Osteocyte (in vitro differentiated cells): Measurements from ENCODE around the gene SLC25A10. TPM values are rescaled to one million over a fixed set of nuclear protein-coding genes. Genes with fewer than 3 reads are reported as not detected.

Source experiments
- DNase-seq: peaks from one replicate; pipeline ENCODE4 v3.0.0; 2021; ENCODE audit warnings: mixed read lengths; ENCODE audit not compliant: unreplicated experiment; ENCODE audit errors: extremely low spot score
- H3K27ac Mint-ChIP-seq: one replicate; pipeline ENCODE4 v1.8.0; 2021; ENCODE audit warnings: mild to moderate bottlenecking, mixed read lengths; ENCODE audit not compliant: unreplicated experiment
- H3K27me3 Mint-ChIP-seq: one replicate; pipeline ENCODE4 v1.8.0; 2021; ENCODE audit warnings: mixed read lengths; ENCODE audit not compliant: unreplicated experiment
- H3K36me3 Mint-ChIP-seq: one replicate; pipeline ENCODE4 v1.8.0; 2021; ENCODE audit warnings: mixed read lengths; ENCODE audit not compliant: unreplicated experiment
- H3K4me1 Mint-ChIP-seq: one replicate; pipeline ENCODE4 v1.8.0; 2021; ENCODE audit warnings: mixed read lengths; ENCODE audit not compliant: unreplicated experiment
- H3K4me3 Mint-ChIP-seq: one replicate; pipeline ENCODE4 v1.8.0; 2021; ENCODE audit warnings: mild to moderate bottlenecking, moderate library complexity, mixed read lengths; ENCODE audit not compliant: unreplicated experiment
- H3K9me3 Mint-ChIP-seq: one replicate; pipeline ENCODE4 v1.8.0; 2021; ENCODE audit warnings: mixed read lengths; ENCODE audit not compliant: unreplicated experiment
- total RNA-seq: library from RNA; stranded (reverse); gene quantifications from 2 replicates; pipeline ENCODE4 v1.2.1, GENCODE V29; 2021
- TF ChIP-seq, protein P1 (sequence below): fragments of 200-600 bp; sonication (generic); IDR thresholded peaks from 2 replicates; pipeline ENCODE4 v1.5.0; 2021; ENCODE audit warnings: antibody characterized with exemption, mild to moderate bottlenecking, moderate library complexity

The SLC25A10 gene
- total RNA-seq, 1 donor from 2014 or later = 9.5 TPM

DNA sequence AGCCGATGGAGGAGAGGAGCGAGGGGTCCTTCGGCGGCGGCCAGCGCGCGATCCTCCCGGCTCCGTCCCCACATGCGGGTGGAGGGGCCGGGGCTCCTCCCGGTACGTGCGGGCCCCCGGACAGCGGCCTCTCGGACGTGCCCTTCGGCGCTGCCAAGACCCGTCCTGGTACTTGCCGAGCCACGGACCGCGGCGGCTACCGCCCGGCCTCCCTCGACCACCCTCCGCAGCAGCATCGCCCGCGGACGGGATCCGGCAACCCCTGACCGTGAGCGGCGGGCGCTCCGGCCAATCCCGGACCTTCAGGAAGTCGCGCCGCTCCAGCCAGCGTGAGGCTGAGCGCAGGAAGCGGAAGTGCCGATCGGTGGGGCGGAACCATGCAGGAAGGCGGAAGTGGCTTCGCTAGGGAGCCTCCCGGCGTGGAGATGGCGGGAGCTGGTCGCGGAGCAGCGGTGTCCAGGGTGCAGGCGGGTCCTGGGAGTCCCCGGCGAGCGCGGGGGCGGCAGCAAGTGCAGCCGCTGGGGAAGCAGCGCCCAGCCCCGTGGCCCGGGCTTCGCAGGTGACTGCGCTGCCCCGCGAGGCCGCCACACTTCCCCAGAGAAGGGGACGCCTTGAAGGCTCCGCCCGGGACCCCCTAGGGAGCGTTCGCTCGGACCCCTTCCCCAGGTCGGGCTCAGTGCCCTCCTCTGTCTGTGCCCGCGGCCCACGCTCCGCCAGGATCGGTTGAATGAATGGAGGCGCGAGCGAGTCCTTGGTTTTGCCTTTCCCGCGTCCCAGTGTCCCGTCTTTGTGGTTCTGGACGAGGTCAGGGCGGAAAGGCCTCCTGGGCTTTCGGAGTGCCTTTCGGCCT is 45.5 kb upstream of the SLC25A10 start, which contains the start of the genes CCDC137 and OXLD1:
Gene CCDC137 (plus strand): TSS at position 396 of the 850 bp plus-strand sequence. CDS start 30 bp downstream, at position 426.
Gene OXLD1 (minus strand): TSS at position 264 of the 850 bp plus-strand sequence. CDS start 28 bp downstream, at position 236.
- TF ChIP-seq, protein P1, sequence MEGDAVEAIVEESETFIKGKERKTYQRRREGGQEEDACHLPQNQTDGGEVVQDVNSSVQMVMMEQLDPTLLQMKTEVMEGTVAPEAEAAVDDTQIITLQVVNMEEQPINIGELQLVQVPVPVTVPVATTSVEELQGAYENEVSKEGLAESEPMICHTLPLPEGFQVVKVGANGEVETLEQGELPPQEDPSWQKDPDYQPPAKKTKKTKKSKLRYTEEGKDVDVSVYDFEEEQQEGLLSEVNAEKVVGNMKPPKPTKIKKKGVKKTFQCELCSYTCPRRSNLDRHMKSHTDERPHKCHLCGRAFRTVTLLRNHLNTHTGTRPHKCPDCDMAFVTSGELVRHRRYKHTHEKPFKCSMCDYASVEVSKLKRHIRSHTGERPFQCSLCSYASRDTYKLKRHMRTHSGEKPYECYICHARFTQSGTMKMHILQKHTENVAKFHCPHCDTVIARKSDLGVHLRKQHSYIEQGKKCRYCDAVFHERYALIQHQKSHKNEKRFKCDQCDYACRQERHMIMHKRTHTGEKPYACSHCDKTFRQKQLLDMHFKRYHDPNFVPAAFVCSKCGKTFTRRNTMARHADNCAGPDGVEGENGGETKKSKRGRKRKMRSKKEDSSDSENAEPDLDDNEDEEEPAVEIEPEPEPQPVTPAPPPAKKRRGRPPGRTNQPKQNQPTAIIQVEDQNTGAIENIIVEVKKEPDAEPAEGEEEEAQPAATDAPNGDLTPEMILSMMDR = no peak
- peaks cover 9% of the 10 kb centered on the region for H3K36me3 Mint-ChIP-seq
- DNase-seq = peak; percentile 98
- no peaks in the 10 kb centered on the region for H3K9me3 Mint-ChIP-seq
- peak within 1 kb of the TSS; percentile 91 for H3K27ac Mint-ChIP-seq
- no peaks in the 10 kb centered on the region for H3K27me3 Mint-ChIP-seq
- H3K4me1 Mint-ChIP-seq = peaks cover 17% of the 10 kb centered on the region
- H3K4me3 Mint-ChIP-seq = peak within 1 kb of the TSS; percentile 93

DNA sequence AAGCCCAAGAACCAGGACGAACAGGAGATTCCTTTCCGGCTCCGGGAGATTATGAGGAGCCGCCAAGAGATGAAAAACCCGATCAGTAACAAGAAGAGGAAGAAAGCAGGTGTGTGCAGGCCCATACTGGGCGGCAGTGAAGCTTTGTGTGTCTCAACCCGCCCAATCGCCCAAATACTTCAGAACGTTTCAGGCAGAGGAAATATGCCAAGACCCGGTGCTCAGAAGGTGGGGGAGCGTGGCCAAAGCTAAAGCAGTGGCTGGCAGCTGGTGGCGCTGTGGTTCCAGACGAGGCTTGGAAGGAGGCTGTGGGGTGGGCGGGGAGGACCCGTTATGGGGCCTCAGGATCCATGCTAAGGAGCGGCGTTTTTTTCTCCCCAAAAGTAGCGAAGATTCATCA is 44.3 kb upstream of the SLC25A10 start:
- H3K36me3 Mint-ChIP-seq = peaks cover 13% of the 10 kb centered on the region
- no peaks in the 10 kb centered on the region for H3K27me3 Mint-ChIP-seq
- peak overlapping the region; percentile 27 for H3K27ac Mint-ChIP-seq
- H3K4me1 Mint-ChIP-seq = peaks cover 17% of the 10 kb centered on the region
- DNase-seq = no peak
- H3K4me3 Mint-ChIP-seq = peak overlapping the region; percentile 93
- H3K9me3 Mint-ChIP-seq = no peaks in the 10 kb centered on the region
- TF ChIP-seq, protein P1 = no peak

DNA sequence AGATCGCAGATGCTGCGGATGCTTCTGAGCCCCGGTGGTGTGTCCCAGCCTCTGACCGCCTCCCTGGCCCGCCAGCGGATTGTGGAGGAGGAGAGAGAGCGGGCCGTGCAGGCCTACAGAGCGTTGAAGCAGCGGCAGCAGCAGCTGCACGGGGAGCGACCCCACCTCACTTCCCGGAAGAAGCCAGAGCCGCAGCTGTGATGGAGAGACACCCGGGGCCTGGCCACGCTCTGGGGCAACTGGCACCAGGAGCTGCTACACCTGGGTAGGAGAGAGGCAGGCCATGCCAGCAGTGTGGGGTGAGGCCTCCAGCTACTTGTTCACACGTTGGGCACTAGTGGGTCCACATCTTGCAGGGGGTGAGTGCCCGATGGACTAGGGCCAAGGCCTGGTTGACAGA is 39.6 kb upstream of the SLC25A10 start:
- H3K27ac Mint-ChIP-seq = no peak overlapping the region
- H3K27me3 Mint-ChIP-seq = no peaks in the 10 kb centered on the region
- DNase-seq = no peak
- H3K9me3 Mint-ChIP-seq = no peaks in the 10 kb centered on the region
- TF ChIP-seq, protein P1 = no peak
- no peak overlapping the region for H3K4me3 Mint-ChIP-seq
- peaks cover 9% of the 10 kb centered on the region for H3K4me1 Mint-ChIP-seq
- peaks cover 16% of the 10 kb centered on the region for H3K36me3 Mint-ChIP-seq

DNA sequence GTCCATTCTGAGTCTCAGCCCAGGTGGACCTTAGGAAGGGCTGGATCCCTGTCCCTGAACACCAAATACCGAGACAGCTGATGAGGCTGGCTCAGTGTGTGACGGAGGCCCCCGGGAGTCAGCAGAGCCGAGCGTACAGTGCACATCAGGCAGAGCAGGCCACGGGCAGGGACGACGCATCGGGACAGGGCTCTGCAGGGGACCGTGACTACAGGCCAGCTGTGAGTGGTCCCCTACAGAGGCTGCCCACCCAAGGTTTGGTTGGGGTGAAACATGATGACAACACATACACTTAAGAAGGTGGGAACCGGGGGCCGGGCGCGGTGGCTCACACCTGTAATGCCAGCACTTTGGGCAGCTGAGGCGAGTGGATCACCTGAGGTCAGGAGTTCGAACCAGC is 39.1 kb upstream of the SLC25A10 start:
- H3K27me3 Mint-ChIP-seq = no peaks in the 10 kb centered on the region
- no peak for DNase-seq
- peaks cover 15% of the 10 kb centered on the region for H3K36me3 Mint-ChIP-seq
- H3K4me1 Mint-ChIP-seq = peaks cover 4% of the 10 kb centered on the region
- no peak overlapping the region for H3K4me3 Mint-ChIP-seq
- no peak overlapping the region for H3K27ac Mint-ChIP-seq
- TF ChIP-seq, protein P1 = no peak
- H3K9me3 Mint-ChIP-seq = no peaks in the 10 kb centered on the region

DNA sequence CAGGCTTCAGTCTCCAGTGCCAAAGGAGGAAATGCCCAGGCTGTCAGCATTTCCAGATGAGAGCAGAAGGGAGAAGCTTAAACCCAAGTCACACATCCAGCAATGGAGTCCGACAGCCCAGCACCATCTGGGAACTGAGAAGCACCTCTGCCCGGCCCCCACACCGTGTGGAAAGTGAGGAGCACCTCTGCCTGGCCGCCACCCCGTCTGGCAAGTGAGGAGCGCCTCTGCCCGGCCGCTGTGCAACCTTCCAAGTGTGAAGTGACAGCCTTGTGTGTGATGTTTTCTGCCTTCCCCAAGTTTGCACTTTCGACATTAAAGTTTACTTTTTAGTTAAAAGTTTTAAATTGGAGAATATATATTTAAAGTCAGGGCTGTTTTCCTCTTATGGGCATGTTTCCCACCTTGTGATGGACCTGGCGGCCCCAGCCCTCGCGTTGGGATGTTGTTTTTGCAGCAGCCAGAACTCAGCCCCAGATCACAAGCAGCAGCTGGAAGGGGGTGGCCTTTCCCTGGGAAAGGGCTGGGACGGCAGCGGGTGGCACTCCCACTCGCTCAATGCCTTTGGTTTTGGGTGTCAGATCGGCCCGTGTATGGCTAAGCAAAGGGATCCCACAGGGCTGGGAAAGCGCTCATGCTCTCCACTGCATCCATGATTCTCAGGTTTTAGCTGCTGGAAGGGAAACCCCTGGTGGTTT is 38.4 kb upstream of the SLC25A10 start:
- no peak overlapping the region for H3K4me3 Mint-ChIP-seq
- DNase-seq = no peak
- TF ChIP-seq, protein P1 = no peak

More for the DNA sequence above, 38.4 kb upstream of the SLC25A10 start:
- H3K36me3 Mint-ChIP-seq = peaks cover 13% of the 10 kb centered on the region
- no peaks in the 10 kb centered on the region for H3K9me3 Mint-ChIP-seq
- no peak overlapping the region for H3K27ac Mint-ChIP-seq
- no peaks in the 10 kb centered on the region for H3K27me3 Mint-ChIP-seq
- peaks cover 4% of the 10 kb centered on the region for H3K4me1 Mint-ChIP-seq
